OCI-LY7 (cell line): ENCODE measurements around the gene PTGER3. TPM values are rescaled to one million over a fixed set of nuclear protein-coding genes. Genes with fewer than 3 reads are reported as not detected.
A peak's percentile ranks its signal among the peaks of the same experiment; 100 is the strongest.

Experiments
- microRNA-seq: library from miRNA; unstranded; fragments of <30 nt; microRNA quantifications from one replicate; pipeline ENCODE4 v1.2.0, GENCODE V29; 2022; ENCODE audit warnings: borderline replicate concordance
- small RNA-seq: library from RNA; depleted of rRNA; stranded (forward); fragments of <200 nt; gene quantifications from one replicate; pipeline ENCODE3, GENCODE V24; 2014
- total RNA-seq, 2 experiments: library from RNA; depleted of rRNA in 1 of 2; stranded (reverse); fragments of >200 nt in 1 of 2; shearing (Covaris generic) in 1 of 2; gene quantifications; 2 replicates each; pipeline ENCODE4 v1.2.3, GENCODE V29; 2014 to 2022

The PTGER3 gene
- total RNA-seq, 2 experiments from 2014 or later: 0.13 TPM; not detected in 1

Small RNAs within 50 kb of the gene (microRNA-seq; reads per million reads assigned to microRNA genes)
- gene MIR186: 1,499 reads per million, percentile 85 among the genes with 10 or more reads in this experiment

Small RNAs within 50 kb of the gene (small RNA-seq; reads per million reads assigned to genes)
- 17.4 reads per million, percentile 97 among the genes with 10 or more reads in this experiment for gene MIR186

Other genes starting within 250 kb of the PTGER3 start
- gene ZRANB2, start 33.2 kb upstream of the PTGER3 start, total RNA-seq (2014; rRNA removed; shearing (Covaris generic)): 75.9 and 82.1 TPM in 2 replicates
- 171 and 190 TPM in 2 replicates for gene ZRANB2, start 33.2 kb upstream of the PTGER3 start, total RNA-seq (2022)